H1 (cell line): ENCODE measurements around the gene NUP85.

Source experiments
- CTCF ChIP-seq, 3 experiments: IDR thresholded peaks; 1 replicate in 2 of 3; 2 replicates in 1 of 3; pipeline versions ENCODE4 v1.5.1 to v1.6.1; 2011; ENCODE audit warnings: low read length in 3 of 3, mild to moderate bottlenecking in 3 of 3, inconsistent platforms in 2 of 3, low read depth in 1 of 3, moderate library complexity in 1 of 3; ENCODE audit not compliant: insufficient read depth in 1 of 3; ENCODE audit errors: control extremely low read depth in 1 of 3
- MAX ChIP-seq: IDR thresholded peaks from 2 replicates; pipeline ENCODE4 v1.6.1; 2012; ENCODE audit warnings: inconsistent platforms
- RAD21 ChIP-seq, 2 experiments: IDR thresholded peaks in 1 of 2; conservative IDR thresholded peaks in 1 of 2; 2 replicates each; pipeline ENCODE4 v1.6.1; 2011; ENCODE audit warnings: low read depth in 2 of 2, low read length in 2 of 2, improper control_type of control experiment in 1 of 2, inconsistent platforms in 1 of 2, mild to moderate bottlenecking in 1 of 2, moderate library complexity in 1 of 2

DNA sequence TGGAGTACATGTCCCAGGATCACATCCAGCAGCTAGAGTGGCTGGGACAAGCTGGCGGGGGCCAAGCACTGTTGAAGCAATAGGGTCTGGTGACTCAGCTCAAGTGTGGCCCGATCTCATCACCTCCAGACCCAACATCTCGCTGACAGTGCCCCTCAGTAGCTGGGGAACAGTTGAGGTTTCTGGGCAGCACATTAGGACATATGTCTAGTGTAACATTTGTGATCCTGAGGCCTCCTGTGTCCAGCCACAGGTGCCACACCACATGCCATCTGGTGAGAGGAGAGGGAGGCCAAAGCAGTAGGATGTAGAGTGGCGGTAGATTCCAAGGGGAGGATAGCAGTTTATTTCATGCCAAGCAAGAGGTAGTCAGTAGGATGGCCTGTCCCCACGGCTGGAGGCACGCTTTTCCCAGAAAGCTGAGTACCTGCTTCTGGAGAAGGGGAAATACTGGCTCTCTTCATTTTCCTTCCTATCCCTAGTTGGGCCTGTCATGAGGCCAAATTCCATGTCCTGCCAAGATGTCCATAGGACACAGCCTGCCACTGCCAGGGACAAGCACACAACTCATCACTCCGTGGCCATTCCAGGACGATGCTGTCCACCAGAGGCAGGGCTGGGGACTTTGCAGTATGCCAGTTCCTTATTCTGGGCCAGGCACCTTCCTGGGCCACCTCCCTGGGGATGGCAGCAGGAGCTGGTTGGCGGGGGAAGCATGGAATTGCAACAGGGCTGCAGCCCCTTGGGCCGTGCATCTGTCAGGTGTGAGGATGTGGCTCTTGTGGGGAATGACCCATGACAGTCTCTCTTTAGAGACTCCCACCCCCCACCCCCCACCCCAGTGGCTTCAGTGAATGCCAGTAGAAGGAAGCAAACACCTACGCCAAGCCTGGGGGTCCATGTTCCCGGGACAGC, 31.9 kb downstream of the NUP85 start:
- TF ChIP-seq CTCF (IDR thresholded peaks at IDR 0.05; ENCODE audit: control extremely low read depth in 1 of 3, insufficient read depth in 1 of 3, low read depth in 1 of 3, low read length in 3 of 3), result no peak
- no peak for TF ChIP-seq RAD21 (IDR thresholded peaks at IDR 0.05 in 1 of 2, conservative IDR thresholded peaks at IDR 0.05 in 1 of 2; ENCODE audit: low read depth in 2 of 2, low read length in 2 of 2)
- no peak for TF ChIP-seq MAX
